Measurements from ENCODE around the gene MECP2. TPM values are rescaled to one million over a fixed set of nuclear protein-coding genes. Genes with fewer than 3 reads are reported as not detected.

MECP2 gene
- total RNA-seq, 8 experiments from 2014 or later, result 23.2 to 65.0 (median 25.3) TPM

DNA sequence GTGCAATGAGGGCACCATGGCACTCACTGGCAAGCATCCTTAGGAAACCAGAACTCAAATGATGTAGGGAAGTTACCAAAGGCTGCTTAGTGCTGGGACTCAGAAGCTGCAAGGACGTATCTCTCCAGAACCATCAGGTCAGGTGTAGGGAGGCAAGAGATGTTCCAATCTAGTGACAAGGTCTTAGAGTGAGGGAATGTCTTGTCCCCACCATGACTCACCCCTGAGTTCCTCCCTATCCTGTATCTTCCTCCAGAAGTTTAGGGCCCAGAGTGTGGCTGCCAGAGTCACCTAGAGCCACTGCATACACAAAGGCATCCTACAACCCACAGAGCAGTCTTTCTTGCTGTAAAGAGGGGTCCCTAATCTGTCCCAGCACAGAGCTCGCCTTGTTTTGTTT is 63.7 kb downstream of the MECP2 start:
- Histone ChIP-seq H3K4me3 (no peak overlapping the region), H3K4me1 (replicated peaks in 1 of 2) (no peaks in the 10 kb centered on the region), H3K27ac (no peak overlapping the region)
- ATAC-seq (replicated peaks in 6 of 8), result no peak
- in situ Hi-C loops (cut with MboI; ENCODE audit: low pct_unique_long_range_greater_than_20kb in 2 of 9, low sequenced_read_pairs in 9 of 9, unreplicated experiment in 9 of 9), result no loop called here
- WGBS, 10 experiments, result no CpG with 5 or more reads among the region's 2 CpGs

DNA sequence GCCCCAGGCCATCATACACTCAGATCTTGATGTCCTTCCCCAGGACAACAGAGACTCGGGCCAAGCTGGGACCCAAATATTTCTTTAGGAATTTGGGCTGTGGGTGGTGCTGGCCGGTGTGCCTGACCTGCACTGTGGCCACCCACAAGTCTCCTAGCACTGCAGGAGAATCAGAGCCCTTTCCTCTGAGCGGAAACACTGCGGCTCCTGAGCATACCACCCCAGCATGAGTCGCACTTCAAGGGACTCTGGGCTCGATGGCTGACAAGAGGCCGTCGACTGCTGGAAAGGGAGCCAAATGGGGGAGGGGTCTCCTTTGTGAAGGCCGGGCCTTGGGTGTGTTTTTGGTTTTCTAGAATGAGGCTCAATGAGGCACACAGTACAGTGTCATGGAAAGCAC is 64.9 kb downstream of the MECP2 start:
- Histone ChIP-seq H3K4me3 (no peak overlapping the region), H3K27ac (no peak overlapping the region), H3K4me1 (replicated peaks in 1 of 2) (no peaks in the 10 kb centered on the region)
- ATAC-seq (replicated peaks in 6 of 8), result no peak
- WGBS, 10 experiments, result no CpG with 5 or more reads among the region's 9 CpGs
- in situ Hi-C loops (cut with MboI; ENCODE audit: low pct_unique_long_range_greater_than_20kb in 2 of 9, low sequenced_read_pairs in 9 of 9, unreplicated experiment in 9 of 9), result no loop called here

DNA sequence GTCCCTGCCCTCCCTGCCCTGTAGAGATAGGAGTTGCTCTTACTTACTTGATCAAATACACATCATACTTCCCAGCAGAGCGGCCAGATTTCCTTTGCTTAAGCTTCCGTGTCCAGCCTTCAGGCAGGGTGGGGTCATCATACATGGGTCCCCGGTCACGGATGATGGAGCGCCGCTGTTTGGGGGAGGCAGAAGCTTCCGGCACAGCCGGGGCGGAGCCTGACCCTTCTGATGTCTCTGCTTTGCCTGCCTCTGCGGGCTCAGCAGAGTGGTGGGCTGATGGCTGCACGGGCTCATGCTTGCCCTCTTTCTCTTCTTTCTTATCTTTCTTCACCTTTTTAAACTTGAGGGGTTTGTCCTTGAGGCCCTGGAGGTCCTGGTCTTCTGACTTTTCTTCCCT is 65.4 kb downstream of the MECP2 start:
- no peak overlapping the region for H3K27ac ChIP-seq
- H3K4me3 ChIP-seq, result no peak overlapping the region
- in situ Hi-C loops (cut with MboI; ENCODE audit: low pct_unique_long_range_greater_than_20kb in 2 of 9, low sequenced_read_pairs in 9 of 9, unreplicated experiment in 9 of 9), result no loop called here
- no peaks in the 10 kb centered on the region for H3K4me1 ChIP-seq (replicated peaks in 1 of 2)
- no peak for ATAC-seq (replicated peaks in 6 of 8)
- no CpG with 5 or more reads among the region's 11 CpGs for WGBS, 10 experiments

DNA sequence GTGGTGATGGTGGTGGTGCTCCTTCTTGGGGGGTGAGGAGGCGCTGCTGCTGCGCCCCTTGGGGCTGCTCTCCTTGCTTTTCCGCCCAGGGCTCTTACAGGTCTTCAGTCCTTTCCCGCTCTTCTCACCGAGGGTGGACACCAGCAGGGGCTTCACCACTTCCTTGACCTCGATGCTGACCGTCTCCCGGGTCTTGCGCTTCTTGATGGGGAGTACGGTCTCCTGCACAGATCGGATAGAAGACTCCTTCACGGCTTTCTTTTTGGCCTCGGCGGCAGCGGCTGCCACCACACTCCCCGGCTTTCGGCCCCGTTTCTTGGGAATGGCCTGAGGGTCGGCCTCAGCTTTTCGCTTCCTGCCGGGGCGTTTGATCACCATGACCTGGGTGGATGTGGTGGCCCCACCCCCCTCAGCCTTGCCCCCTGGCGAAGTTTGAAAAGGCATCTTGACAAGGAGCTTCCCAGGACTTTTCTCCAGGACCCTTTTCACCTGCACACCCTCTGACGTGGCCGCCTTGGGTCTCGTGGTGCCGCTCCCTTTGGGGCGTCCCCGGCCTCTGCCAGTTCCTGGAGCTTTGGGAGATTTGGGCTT is 66.7 kb downstream of the MECP2 start:
- WGBS, 10 experiments, result 70 to 100% methylated on average over 3 to 9 of the region's 29 CpGs; no CpG with 5 or more reads in 8 of the 10 experiments
- Histone ChIP-seq H3K27ac (no peak overlapping the region), H3K4me3 (no peak overlapping the region), H3K4me1 (replicated peaks in 1 of 2) (no peaks in the 10 kb centered on the region)
- in situ Hi-C loops (cut with MboI; ENCODE audit: low pct_unique_long_range_greater_than_20kb in 2 of 9, low sequenced_read_pairs in 9 of 9, unreplicated experiment in 9 of 9), result no loop called here
- ATAC-seq (replicated peaks in 6 of 8), result no peak

DNA sequence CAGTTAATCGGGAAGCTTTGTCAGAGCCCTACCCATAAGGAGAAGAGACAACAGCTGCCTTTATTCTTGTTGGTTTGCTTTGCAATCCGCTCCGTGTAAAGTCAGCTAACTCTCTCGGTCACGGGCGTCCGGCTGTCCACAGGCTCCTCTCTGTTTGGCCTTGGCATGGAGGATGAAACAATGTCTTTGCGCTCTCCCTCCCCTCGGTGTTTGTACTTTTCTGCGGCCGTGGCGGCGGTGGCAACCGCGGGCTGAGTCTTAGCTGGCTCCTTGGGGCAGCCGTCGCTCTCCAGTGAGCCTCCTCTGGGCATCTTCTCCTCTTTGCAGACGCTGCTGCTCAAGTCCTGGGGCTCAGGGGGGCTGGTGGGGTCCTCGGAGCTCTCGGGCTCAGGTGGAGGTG is 67.3 kb downstream of the MECP2 start:
- in situ Hi-C loops (cut with MboI; ENCODE audit: low pct_unique_long_range_greater_than_20kb in 2 of 9, low sequenced_read_pairs in 9 of 9, unreplicated experiment in 9 of 9), result no loop called here
- Histone ChIP-seq H3K4me3 (no peak overlapping the region), H3K27ac (no peak overlapping the region), H3K4me1 (replicated peaks in 1 of 2) (peaks cover 0 to 3% of the 10 kb centered on the region in 2 donors)
- ATAC-seq (replicated peaks in 6 of 8), result no peak
- WGBS, 10 experiments, result 65 to 90% methylated on average over 2 to 7 of the region's 20 CpGs; no CpG with 5 or more reads in 8 of the 10 experiments

DNA sequence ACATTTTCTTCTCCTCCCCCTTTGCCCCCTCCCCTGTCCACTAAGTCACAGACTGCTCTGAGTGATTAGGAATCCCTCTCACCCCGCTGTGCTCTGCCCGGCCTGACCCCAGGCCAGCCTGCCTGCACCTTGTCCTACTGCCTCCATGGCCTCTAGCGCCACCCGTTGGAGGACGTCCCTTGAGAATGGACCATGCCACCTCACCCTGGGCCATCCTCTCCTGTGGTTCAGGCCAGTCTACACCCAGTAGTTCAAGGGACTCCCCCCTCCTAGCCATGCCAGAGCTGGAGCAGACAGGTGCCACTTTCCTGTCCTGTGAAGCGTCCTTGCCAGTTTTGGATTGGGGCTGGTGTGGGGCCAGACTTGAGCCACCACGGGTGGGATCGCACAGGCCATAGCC is 68.1 kb downstream of the MECP2 start:
- Histone ChIP-seq H3K4me1 (replicated peaks in 1 of 2) (peaks cover 0 to 11% of the 10 kb centered on the region in 2 donors), H3K4me3 (no peak overlapping the region), H3K27ac (no peak overlapping the region)
- WGBS, 10 experiments, result 70% methylated on average over 2 of the region's 8 CpGs; no CpG with 5 or more reads in 9 of the 10 experiments
- ATAC-seq (replicated peaks in 6 of 8), result no peak
- in situ Hi-C loops (cut with MboI; ENCODE audit: low pct_unique_long_range_greater_than_20kb in 2 of 9, low sequenced_read_pairs in 9 of 9, unreplicated experiment in 9 of 9), result no loop called here

DNA sequence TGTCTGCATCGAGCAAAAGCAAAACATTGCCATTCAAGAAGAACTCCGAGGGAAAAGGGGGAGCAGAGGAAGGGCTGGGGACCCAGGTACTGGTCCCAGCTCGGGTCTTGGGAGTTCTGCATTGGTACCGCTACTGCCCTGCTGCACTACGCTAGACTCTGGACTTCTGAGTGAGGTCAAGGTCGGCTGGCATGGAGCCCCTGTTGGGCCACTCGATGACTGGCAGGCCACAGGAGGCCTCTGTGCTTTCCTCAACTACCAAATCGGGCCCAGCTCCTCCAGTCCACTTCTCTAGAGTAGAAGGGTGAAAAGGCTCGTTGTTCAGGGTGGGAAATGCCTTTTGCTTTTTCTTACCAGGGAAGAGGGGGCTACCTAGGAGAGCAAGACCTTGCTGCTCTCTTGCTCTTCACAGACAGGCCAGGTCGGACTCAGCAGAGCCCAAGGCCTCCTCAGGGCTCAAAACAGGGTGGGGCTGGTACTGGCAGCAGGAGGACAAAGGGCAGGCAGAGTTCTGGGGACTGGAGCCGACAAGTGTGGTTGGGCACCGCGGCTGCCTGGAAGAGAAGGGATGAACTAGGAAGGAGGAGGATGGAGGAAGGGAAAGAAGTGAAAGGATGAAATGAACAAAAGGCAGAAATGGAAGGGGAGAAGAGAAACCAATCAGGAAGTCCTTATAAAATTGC is 68.9 kb downstream of the MECP2 start:
- Histone ChIP-seq H3K4me1 (replicated peaks in 1 of 2) (peaks cover 4 to 14% of the 10 kb centered on the region in 2 donors), H3K4me3 (no peak overlapping the region), H3K27ac (no peak overlapping the region)
- in situ Hi-C loops (cut with MboI; ENCODE audit: low pct_unique_long_range_greater_than_20kb in 2 of 9, low sequenced_read_pairs in 9 of 9, unreplicated experiment in 9 of 9), result no loop called here
- 40 to 100% (median 59%) methylated on average over 1 to 3 of the region's 13 CpGs; no CpG with 5 or more reads in 6 of the 10 experiments for WGBS, 10 experiments
- ATAC-seq (replicated peaks in 6 of 8), result no peak

DNA sequence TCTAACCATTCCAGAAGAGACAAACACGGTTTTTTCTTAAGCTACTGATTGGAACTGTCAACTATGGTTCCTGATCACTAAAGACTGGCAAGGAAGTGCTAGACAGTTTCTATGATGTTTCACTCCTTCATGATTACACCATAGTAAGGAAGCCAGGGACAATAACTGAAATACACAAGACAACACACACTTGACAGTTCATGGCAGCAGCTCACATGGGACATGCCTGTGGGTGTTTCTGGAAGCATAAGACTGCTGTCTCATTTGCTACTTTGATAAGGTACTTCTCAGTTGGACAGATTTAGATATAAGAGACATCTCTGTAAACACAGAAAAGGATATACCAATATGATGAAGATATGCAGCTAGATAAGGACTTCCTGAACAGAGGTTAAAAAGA is 69.5 kb downstream of the MECP2 start:
- in situ Hi-C loops (cut with MboI; ENCODE audit: low pct_unique_long_range_greater_than_20kb in 2 of 9, low sequenced_read_pairs in 9 of 9, unreplicated experiment in 9 of 9), result no loop called here

DNA sequence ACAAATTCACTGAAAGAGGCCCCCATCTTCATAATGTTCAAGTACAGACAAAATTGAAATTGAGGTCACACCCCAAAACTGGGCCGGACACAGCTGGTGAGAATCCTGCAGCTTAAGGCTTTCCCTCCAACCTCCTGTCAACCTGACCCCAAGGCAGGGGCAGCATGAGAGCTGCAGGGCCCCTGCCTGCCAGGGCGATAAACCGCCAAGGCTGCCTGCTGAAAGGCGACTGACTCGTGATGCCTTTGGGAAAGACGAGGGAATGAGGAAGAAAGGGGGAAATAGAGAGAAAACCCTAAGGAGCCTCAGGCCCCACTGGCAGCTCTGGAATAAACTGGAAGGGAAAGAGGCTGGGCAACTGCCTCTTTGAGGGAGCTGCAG is 70.5 kb downstream of the MECP2 start:
- WGBS, 10 experiments, result 60% methylated on average over 2 of the region's 6 CpGs; no CpG with 5 or more reads in 9 of the 10 experiments
- ATAC-seq (replicated peaks in 6 of 8), result no peak
- peaks cover 20 to 30% of the 10 kb centered on the region in 2 donors for H3K4me1 ChIP-seq (replicated peaks in 1 of 2)
- in situ Hi-C loops (cut with MboI; ENCODE audit: low pct_unique_long_range_greater_than_20kb in 2 of 9, low sequenced_read_pairs in 9 of 9, unreplicated experiment in 9 of 9), result no loop called here
- H3K27ac ChIP-seq, result no peak overlapping the region
- H3K4me3 ChIP-seq, result no peak overlapping the region

More for the DNA sequence above, 69.5 kb downstream of the MECP2 start:
- ATAC-seq (replicated peaks in 6 of 8), result no peak
- Histone ChIP-seq H3K4me3 (no peak overlapping the region), H3K27ac (no peak overlapping the region), H3K4me1 (replicated peaks in 1 of 2) (peaks cover 11 to 20% of the 10 kb centered on the region in 2 donors)
- WGBS, 10 experiments, result 80% methylated on average over 1 of the region's 1 CpG; no CpG with 5 or more reads in 9 of the 10 experiments

DNA sequence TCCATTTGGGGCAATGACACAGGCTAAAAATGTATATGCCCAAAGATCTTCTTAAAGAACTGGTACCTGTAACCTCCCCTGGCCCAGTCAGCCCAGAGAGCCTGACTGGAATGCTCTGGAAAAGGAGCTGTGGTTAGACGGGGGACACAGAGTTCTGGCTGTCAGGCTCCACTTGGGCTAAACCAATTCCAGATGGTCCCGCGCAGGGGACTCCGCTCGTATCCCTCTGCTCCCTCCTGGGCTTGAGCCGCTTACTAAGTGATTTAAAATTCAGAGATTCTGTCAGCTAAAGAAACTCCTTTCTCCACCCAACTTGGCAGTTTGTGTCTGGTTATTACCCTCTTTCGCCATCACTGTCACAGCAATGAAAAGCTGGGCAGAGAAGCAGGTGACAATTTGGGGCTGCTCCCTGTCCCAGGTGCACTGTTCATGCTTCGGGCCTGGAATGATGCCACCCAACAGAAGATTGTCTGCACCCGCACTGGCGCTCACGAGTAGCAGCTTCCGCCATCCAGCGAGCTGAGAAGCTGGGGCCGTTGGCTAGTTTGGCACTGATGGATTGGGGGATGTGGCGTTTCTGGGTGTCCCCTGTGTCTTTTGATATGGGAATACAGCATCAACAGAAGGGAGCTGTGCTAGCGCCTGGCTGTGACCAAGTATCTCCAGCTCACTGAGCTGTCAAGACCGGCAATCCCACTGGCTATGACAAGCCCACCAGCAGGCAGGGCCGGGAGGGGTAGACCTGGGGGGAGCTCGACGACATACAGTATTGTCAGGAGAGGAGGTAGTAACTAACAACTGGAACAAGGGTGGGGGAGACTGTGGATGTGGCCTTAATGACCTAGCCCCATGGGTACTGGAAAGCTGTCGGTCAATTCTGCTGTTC is 71.1 kb downstream of the MECP2 start:
- Histone ChIP-seq H3K4me3 (no peak overlapping the region), H3K27ac (no peak overlapping the region), H3K4me1 (replicated peaks in 1 of 2) (peaks cover 21 to 31% of the 10 kb centered on the region in 2 donors)
- WGBS, 10 experiments, result 74 to 87% methylated on average over 3 to 6 of the region's 21 CpGs; no CpG with 5 or more reads in 8 of the 10 experiments
- peak in 4 of 8 experiments; percentile 6 to 61 (median 40) for ATAC-seq (replicated peaks in 6 of 8)
- in situ Hi-C loops (cut with MboI; ENCODE audit: low pct_unique_long_range_greater_than_20kb in 2 of 9, low sequenced_read_pairs in 9 of 9, unreplicated experiment in 9 of 9), result no loop called here

DNA sequence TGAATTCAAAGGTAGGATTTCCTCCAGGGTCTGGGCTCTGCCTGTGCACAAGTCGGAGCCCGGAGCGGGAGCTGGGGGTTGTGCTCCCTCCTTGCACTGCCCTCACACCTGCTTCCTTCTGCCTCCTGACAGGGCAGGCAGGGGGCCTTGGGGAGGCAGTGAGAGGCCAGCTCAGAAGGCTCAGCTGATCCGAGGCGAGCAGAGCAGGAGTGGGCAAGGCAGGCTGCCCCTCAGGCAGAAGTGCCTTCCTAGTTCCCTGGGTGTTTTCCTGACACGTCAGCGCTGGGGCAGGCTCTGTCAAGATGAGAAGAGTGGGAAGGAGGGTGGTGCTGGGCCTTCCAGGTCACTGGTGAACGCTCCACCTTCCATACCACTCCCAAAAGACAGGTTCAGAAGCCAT is 72.3 kb downstream of the MECP2 start:
- H3K27ac ChIP-seq, result no peak overlapping the region
- 20% methylated on average over 1 of the region's 8 CpGs; no CpG with 5 or more reads in 9 of the 10 experiments for WGBS, 10 experiments
- in situ Hi-C loops (cut with MboI; ENCODE audit: low pct_unique_long_range_greater_than_20kb in 2 of 9, low sequenced_read_pairs in 9 of 9, unreplicated experiment in 9 of 9), result no loop called here
- ATAC-seq (replicated peaks in 6 of 8), result peak in 5 of 8 experiments; percentile 23 to 43 (median 36)
- no peak overlapping the region for H3K4me3 ChIP-seq
- H3K4me1 ChIP-seq (replicated peaks in 1 of 2), result peaks cover 33 to 41% of the 10 kb centered on the region in 2 donors

DNA sequence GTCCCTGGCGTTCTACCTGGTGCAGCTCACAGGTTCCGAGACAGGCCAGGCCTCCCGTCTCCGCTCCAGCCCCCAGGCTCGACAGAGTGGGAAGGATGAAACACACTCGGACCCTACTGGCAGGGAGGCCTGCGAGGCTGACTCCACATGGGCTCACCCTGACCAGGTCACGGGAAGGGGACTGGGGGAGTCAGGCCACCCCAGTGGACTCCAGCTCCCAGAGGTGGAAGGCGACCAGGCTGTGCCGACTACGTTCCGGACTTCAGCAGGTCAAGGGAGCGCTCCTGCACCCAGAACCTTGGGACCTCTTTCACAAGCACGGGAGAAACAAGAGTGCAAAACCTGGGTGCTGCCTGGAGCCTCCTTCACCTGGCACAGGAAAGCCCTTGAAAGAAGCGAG is 73.2 kb downstream of the MECP2 start:
- Histone ChIP-seq H3K4me1 (replicated peaks in 1 of 2) (peaks cover 33 to 44% of the 10 kb centered on the region in 2 donors), H3K4me3 (no peak overlapping the region), H3K27ac (no peak overlapping the region)
- 15 to 100% (median 48%) methylated on average over 1 to 4 of the region's 15 CpGs; no CpG with 5 or more reads in 7 of the 10 experiments for WGBS, 10 experiments
- ATAC-seq (replicated peaks in 6 of 8), result no peak
- in situ Hi-C loops (cut with MboI; ENCODE audit: low pct_unique_long_range_greater_than_20kb in 2 of 9, low sequenced_read_pairs in 9 of 9, unreplicated experiment in 9 of 9), result no loop called here

All from motor neuron (in vitro differentiated cells).